Measurements from ENCODE around the gene OSBPL3. TPM values are rescaled to one million over a fixed set of nuclear protein-coding genes. Genes with fewer than 3 reads are reported as not detected.

Gene OSBPL3
- total and polyA plus RNA-seq, 2 donors (not counting 1 experiment from before 2014, with no cell fraction given): 22.7 to 70.2 TPM

DNA sequence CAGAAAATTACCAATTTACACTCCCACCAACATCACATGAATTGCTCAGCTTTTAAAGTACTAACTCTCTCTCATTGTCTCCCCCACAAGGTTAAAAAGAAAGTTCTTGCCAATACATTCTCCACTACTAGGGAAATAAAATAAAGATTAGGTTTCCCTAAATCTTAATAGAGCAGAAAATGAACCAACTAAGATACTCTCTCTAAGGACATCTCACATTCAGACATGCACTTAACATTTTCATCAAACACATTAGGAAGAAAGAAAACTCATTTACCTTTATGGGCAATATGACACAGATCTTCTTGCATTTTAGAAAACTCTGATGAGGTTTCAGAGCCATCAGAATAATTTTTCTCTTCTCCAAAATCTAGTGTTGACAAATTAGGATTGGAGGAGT, 118.6 kb downstream of the OSBPL3 start:
- no peak overlapping the region for H3K27ac ChIP-seq (ENCODE audit: insufficient read depth, low read length)
- peaks cover 17% of the 10 kb centered on the region for H3K36me3 ChIP-seq (ENCODE audit: control insufficient read depth, insufficient read depth, low read length)
- no peaks in the 10 kb centered on the region for H3K9me3 ChIP-seq (ENCODE audit: control insufficient read depth, insufficient read depth, low read depth, low read length)
- no peak overlapping the region for H3K4me2 ChIP-seq (ENCODE audit: extremely low read depth, insufficient read depth, low read length)
- no peaks in the 10 kb centered on the region for H3K4me1 ChIP-seq (ENCODE audit: control insufficient read depth, extremely low read depth, insufficient read depth, low read length)
- no peak overlapping the region for H2AFZ ChIP-seq (ENCODE audit: low read length)
- TF ChIP-seq, protein P1, sequence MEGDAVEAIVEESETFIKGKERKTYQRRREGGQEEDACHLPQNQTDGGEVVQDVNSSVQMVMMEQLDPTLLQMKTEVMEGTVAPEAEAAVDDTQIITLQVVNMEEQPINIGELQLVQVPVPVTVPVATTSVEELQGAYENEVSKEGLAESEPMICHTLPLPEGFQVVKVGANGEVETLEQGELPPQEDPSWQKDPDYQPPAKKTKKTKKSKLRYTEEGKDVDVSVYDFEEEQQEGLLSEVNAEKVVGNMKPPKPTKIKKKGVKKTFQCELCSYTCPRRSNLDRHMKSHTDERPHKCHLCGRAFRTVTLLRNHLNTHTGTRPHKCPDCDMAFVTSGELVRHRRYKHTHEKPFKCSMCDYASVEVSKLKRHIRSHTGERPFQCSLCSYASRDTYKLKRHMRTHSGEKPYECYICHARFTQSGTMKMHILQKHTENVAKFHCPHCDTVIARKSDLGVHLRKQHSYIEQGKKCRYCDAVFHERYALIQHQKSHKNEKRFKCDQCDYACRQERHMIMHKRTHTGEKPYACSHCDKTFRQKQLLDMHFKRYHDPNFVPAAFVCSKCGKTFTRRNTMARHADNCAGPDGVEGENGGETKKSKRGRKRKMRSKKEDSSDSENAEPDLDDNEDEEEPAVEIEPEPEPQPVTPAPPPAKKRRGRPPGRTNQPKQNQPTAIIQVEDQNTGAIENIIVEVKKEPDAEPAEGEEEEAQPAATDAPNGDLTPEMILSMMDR (conservative IDR thresholded peaks at IDR 0.05 in 1 of 2, IDR thresholded peaks at IDR 0.05 in 1 of 2; ENCODE audit: low read depth in 1 of 2, low read length in 2 of 2): no peak
- no peak for TF ChIP-seq EZH2 (IDR thresholded peaks at IDR 0.05; ENCODE audit: low read length, missing control alignments)
- no peak overlapping the region for H3K9ac ChIP-seq (ENCODE audit: insufficient read depth, low read length)
- H3K79me2 ChIP-seq (ENCODE audit: control insufficient read depth, insufficient read depth, low read length): no peaks in the 10 kb centered on the region
- no peak for DNase-seq (ENCODE audit: low read depth in 2 of 2)
- no peak overlapping the region for H3K4me3 ChIP-seq (replicated peaks in 1 of 4; ENCODE audit: control extremely low read depth in 1 of 4, insufficient read depth in 1 of 4, low read depth in 3 of 4, low read length in 4 of 4)
- no peaks in the 10 kb centered on the region for H3K27me3 ChIP-seq (ENCODE audit: control insufficient read depth, insufficient read depth, low read length)
- H4K20me1 ChIP-seq (ENCODE audit: control insufficient read depth, extremely low read depth, insufficient read depth, low read length): no peaks in the 10 kb centered on the region

DNA sequence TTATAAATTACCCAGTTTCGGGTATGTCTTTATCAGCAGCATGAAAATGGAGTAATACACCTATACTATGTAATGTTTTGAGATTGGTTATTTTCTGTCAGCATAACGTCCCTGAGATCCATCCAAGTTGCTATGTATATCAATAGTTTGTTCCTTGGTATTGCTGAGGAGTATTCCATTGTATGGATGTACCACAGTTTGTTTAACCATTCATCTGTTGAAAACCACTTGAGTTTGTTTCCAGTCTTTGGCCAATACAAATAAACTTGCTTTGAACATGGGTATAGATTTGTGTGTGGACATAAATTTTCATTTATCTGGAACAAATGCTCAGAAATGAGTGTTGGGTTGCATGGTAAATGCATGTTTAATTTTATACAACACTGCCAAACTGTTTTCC, 119.4 kb downstream of the OSBPL3 start:
- no peak overlapping the region for H2AFZ ChIP-seq (ENCODE audit: low read length)
- peaks cover 17% of the 10 kb centered on the region for H3K36me3 ChIP-seq (ENCODE audit: control insufficient read depth, insufficient read depth, low read length)

DNA sequence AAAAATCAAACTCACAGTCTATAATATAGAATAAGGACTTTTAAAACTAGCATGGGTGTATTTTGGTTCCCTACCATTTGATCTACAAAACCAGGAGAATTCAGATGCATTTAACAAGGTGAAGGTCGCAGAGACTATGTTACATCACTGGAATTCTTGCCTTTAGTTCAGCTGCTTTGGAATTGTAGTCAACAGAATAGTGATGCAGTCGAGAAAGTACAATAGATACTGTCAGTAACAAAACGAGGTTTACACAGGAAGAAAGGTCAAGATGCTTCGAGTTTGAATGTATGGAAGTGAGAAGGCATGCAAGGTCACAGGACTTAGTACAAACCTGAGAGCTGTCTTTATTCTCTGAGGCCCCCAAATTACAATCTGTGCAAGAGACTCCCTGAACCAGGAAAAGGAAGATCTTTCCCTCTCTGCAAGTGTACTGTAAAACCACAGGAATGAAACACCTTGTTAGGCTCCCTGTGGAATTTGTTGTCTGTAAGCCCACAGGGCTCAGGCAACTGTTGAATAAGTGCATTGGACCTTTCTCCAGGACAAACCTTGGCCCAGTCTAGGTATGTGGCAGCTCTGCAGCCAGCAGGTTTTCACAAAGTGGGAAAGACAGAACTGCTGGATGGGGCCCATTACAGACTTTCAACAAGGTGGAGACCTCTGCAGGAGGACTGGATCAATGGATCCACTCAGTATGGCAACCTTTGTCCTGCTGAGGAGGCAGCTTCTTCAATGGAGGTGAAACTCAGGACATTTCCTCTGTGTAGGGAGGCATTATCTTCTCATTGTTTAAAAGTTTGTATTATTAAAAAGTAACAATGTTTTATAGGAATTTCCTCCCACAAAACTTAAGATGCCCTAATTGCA, 121.6 kb downstream of the OSBPL3 start:
- no peaks in the 10 kb centered on the region for H4K20me1 ChIP-seq (ENCODE audit: control insufficient read depth, extremely low read depth, insufficient read depth, low read length)
- H3K36me3 ChIP-seq (ENCODE audit: control insufficient read depth, insufficient read depth, low read length): peaks cover 11% of the 10 kb centered on the region
- DNase-seq (ENCODE audit: low read depth in 2 of 2): no peak
- no peaks in the 10 kb centered on the region for H3K27me3 ChIP-seq (ENCODE audit: control insufficient read depth, insufficient read depth, low read length)
- no peaks in the 10 kb centered on the region for H3K9me3 ChIP-seq (ENCODE audit: control insufficient read depth, insufficient read depth, low read depth, low read length)
- H3K4me1 ChIP-seq (ENCODE audit: control insufficient read depth, extremely low read depth, insufficient read depth, low read length): no peaks in the 10 kb centered on the region
- H3K9ac ChIP-seq (ENCODE audit: insufficient read depth, low read length): no peak overlapping the region
- H3K4me2 ChIP-seq (ENCODE audit: extremely low read depth, insufficient read depth, low read length): no peak overlapping the region
- no peak overlapping the region for H3K4me3 ChIP-seq (replicated peaks in 1 of 4; ENCODE audit: control extremely low read depth in 1 of 4, insufficient read depth in 1 of 4, low read depth in 3 of 4, low read length in 4 of 4)
- H3K27ac ChIP-seq (ENCODE audit: insufficient read depth, low read length): no peak overlapping the region
- H2AFZ ChIP-seq (ENCODE audit: low read length): no peak overlapping the region
- TF ChIP-seq, protein P1 (conservative IDR thresholded peaks at IDR 0.05 in 1 of 2, IDR thresholded peaks at IDR 0.05 in 1 of 2; ENCODE audit: low read depth in 1 of 2, low read length in 2 of 2): no peak
- H3K79me2 ChIP-seq (ENCODE audit: control insufficient read depth, insufficient read depth, low read length): no peaks in the 10 kb centered on the region

More for the DNA sequence above, 119.4 kb downstream of the OSBPL3 start:
- Histone ChIP-seq H3K4me1 (ENCODE audit: control insufficient read depth, extremely low read depth, insufficient read depth, low read length) (no peaks in the 10 kb centered on the region), H3K9me3 (ENCODE audit: control insufficient read depth, insufficient read depth, low read depth, low read length) (no peaks in the 10 kb centered on the region), H3K4me2 (ENCODE audit: extremely low read depth, insufficient read depth, low read length) (no peak overlapping the region), H3K9ac (ENCODE audit: insufficient read depth, low read length) (no peak overlapping the region), H3K27me3 (ENCODE audit: control insufficient read depth, insufficient read depth, low read length) (no peaks in the 10 kb centered on the region), H3K27ac (ENCODE audit: insufficient read depth, low read length) (no peak overlapping the region), H3K4me3 (replicated peaks in 1 of 4; ENCODE audit: control extremely low read depth in 1 of 4, insufficient read depth in 1 of 4, low read depth in 3 of 4, low read length in 4 of 4) (no peak overlapping the region), H4K20me1 (ENCODE audit: control insufficient read depth, extremely low read depth, insufficient read depth, low read length) (no peaks in the 10 kb centered on the region), H3K79me2 (ENCODE audit: control insufficient read depth, insufficient read depth, low read length) (no peaks in the 10 kb centered on the region)
- TF ChIP-seq, protein P1 (conservative IDR thresholded peaks at IDR 0.05 in 1 of 2, IDR thresholded peaks at IDR 0.05 in 1 of 2; ENCODE audit: low read depth in 1 of 2, low read length in 2 of 2): no peak
- DNase-seq (ENCODE audit: low read depth in 2 of 2): no peak

Data from fibroblast of lung (primary cell).